Measurements from ENCODE around the gene CCDC148. TPM values are rescaled to one million over a fixed set of nuclear protein-coding genes. Genes with fewer than 3 reads are reported as not detected.
A peak's percentile ranks its signal among the peaks of the same experiment; 100 is the strongest.

CCDC148 gene
- total RNA-seq, 1 donor from 2014 or later = not detected

DNA sequence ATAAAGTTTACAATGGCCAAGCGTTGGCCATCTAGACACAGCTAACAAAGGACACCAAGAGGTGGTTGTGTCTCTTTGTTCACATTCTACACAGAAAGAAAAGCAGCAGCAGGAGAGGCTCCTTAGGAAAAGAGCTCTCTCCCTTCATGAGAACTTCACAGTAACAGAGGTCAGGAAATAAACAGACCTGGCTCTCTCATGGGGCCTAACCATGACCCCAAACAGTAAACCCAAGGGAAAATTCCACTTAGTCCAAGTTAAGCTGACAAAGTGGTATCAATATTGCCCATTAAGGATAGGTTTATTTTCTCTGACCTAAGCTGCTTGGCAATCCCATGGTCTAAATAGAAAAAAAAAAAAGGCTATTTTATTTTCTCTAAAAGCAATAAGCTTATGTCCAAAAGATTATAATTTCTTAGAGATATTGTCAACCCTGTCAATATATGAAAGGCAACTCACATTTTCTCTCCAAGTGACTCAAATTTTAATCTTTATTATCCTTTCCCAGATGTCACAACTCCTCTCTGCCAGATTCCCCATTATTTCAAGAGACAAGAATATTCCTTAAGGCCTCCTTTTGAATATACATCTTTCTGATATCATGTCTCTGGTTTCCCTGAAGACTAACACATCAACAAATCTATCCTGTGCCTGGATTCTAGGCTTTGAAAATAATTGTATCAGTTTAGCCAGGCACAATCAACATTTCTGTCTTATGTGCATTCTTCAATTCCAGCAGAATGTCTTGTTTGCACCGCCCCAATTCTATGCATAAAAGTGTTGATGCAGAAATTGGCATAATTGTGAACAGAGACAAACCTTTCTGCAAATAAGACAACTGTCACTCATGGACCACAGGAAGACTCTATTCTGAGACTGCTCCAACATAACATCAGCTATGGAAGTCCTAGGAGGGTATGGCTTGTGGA is 263.8 kb downstream of the CCDC148 start:
- Mint-ChIP-seq H3K36me3 (ENCODE audit: low read depth) (no peaks in the 10 kb centered on the region), H3K4me1 (peaks cover 33% of the 10 kb centered on the region), H3K27ac (no peak overlapping the region), H3K9me3 (no peaks in the 10 kb centered on the region), H3K4me3 (no peak overlapping the region), H3K27me3 (no peaks in the 10 kb centered on the region)
- TF ChIP-seq, protein P1, sequence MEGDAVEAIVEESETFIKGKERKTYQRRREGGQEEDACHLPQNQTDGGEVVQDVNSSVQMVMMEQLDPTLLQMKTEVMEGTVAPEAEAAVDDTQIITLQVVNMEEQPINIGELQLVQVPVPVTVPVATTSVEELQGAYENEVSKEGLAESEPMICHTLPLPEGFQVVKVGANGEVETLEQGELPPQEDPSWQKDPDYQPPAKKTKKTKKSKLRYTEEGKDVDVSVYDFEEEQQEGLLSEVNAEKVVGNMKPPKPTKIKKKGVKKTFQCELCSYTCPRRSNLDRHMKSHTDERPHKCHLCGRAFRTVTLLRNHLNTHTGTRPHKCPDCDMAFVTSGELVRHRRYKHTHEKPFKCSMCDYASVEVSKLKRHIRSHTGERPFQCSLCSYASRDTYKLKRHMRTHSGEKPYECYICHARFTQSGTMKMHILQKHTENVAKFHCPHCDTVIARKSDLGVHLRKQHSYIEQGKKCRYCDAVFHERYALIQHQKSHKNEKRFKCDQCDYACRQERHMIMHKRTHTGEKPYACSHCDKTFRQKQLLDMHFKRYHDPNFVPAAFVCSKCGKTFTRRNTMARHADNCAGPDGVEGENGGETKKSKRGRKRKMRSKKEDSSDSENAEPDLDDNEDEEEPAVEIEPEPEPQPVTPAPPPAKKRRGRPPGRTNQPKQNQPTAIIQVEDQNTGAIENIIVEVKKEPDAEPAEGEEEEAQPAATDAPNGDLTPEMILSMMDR (IDR thresholded peaks at IDR 0.05) = no peak
- CTCF ChIA-PET = interaction anchor here (1.9 kb wide), 1 partner anchor 26 kb away, joined by 4 read pairs; no protein-coding TSS in a partner anchor
- POLR2A ChIA-PET = no interaction called here
- DNase-seq = no peak
- no peak for ATAC-seq (ENCODE audit: low read depth)
- intact Hi-C loops (cut with micrococcal nuclease) = loop anchor here (10.0 kb wide), 2 partner anchors 318 to 698 kb away; partner anchors contain the start of gene ACVR1

DNA sequence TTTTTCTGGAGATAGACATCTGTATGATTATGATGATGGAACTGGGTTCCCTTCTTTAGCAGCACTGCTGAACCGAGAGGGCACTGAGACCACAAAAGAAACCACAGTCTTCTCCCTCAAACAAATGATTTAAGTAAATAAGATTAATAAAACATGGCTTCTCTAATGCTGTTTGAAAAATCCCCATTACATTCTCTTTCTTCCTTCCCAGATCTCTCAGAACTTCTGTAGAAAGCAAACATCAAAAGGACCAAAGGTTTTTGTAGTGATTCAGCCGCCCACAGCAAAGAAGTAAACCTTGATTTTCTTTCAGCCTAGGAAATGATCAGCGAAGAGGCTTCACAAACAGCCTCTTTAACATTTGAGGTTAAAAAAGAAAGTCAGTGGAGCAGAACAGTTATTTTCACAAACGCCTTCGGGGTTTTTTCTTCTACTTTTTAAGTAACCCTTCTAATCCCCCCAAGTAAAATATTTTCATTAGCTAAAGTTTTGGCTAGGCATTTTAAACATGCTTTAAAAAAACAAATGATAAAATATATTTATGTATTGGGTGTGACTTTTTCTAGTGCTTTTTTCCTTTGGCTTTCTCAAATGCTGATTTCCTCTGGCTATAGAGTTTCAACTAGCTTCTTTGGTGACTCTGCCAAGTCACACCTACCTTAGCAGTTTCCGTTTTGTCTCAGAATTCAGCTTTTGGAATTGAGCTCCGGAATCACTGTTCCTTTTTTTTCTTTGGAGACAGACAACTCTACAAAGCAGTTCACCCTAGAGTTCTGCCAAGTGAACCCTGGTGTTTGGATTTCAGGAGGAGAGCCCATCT is 265.3 kb downstream of the CCDC148 start:
- ChIA-PET POLR2A (no interaction called here), CTCF (interaction anchor here (1.9 kb wide), 1 partner anchor 27 kb away, joined by 4 read pairs; no protein-coding TSS in a partner anchor)
- Mint-ChIP-seq H3K36me3 (ENCODE audit: low read depth) (no peaks in the 10 kb centered on the region), H3K27me3 (no peaks in the 10 kb centered on the region), H3K27ac (peak overlapping the region; percentile 94), H3K4me3 (peak overlapping the region; percentile 80), H3K9me3 (no peaks in the 10 kb centered on the region), H3K4me1 (peaks cover 31% of the 10 kb centered on the region)
- intact Hi-C loops (cut with micrococcal nuclease) = loop anchor here (2.0 to 10.0 kb wide), 4 partner anchors 24 to 696 kb away; partner anchors contain the start of genes ACVR1, CCDC148 and PKP4
- DNase-seq (no peak), ATAC-seq (ENCODE audit: low read depth) (peak; percentile 82)
- TF ChIP-seq, protein P1 (IDR thresholded peaks at IDR 0.05) = no peak

DNA sequence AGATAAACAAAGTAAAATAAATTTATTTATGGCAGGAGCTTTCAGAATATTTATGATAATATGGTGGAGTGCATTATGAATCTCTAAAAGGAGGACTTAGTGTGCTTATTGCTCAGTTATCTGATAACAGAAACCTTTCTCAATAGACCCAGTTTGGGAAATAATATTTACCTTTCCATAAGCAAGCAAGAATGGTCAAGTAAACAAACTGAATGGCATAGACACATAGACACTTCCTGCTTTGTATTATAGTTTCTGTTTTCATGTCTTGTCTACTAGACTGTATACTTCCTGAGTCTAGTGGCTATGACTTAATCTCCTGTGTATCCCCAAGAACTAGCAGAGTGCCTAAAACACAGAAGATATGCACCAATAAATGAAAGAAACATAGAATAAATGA is 267.0 kb downstream of the CCDC148 start:
- H3K9me3 Mint-ChIP-seq = no peaks in the 10 kb centered on the region
- H3K36me3 Mint-ChIP-seq (ENCODE audit: low read depth) = no peaks in the 10 kb centered on the region
- POLR2A ChIA-PET = no interaction called here
- peak overlapping the region; percentile 33 for H3K4me3 Mint-ChIP-seq
- peaks cover 31% of the 10 kb centered on the region for H3K4me1 Mint-ChIP-seq
- ATAC-seq (ENCODE audit: low read depth) = peak; percentile 45
- no peaks in the 10 kb centered on the region for H3K27me3 Mint-ChIP-seq
- no peak for DNase-seq
- TF ChIP-seq, protein P1 (IDR thresholded peaks at IDR 0.05) = no peak
- CTCF ChIA-PET = interaction anchor here (1.5 kb wide), 1 partner anchor 10 kb away, joined by 5 read pairs; no protein-coding TSS in a partner anchor
- intact Hi-C loops (cut with micrococcal nuclease) = no loop called here
- H3K27ac Mint-ChIP-seq = peak overlapping the region; percentile 14

DNA sequence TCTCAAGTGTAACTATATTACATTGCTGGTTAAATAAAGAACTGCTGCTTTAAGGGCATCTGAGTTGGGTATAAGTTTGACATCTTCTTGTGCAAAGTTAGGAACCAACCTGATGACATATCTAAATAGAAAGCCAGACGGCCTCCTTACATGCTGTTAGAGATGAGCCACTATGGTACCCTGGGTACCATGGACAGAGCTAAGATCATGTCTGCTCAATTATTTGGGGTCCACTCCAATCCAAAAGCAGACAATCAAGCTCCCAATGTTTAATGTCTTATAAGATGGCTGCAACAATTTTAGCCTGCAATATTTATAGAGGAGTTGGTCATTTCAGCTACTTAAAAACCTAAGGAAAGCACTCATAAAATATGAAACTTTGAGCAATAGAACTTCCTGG is 268.6 kb downstream of the CCDC148 start:
- H3K4me1 Mint-ChIP-seq = peaks cover 31% of the 10 kb centered on the region
- H3K4me3 Mint-ChIP-seq = no peak overlapping the region
- ChIA-PET CTCF (interaction anchor here (1.5 kb wide), 1 partner anchor 8 kb away, joined by 5 read pairs; no protein-coding TSS in a partner anchor), POLR2A (no interaction called here)
- H3K9me3 Mint-ChIP-seq = no peaks in the 10 kb centered on the region
- no peaks in the 10 kb centered on the region for H3K36me3 Mint-ChIP-seq (ENCODE audit: low read depth)
- H3K27ac Mint-ChIP-seq = no peak overlapping the region
- no peaks in the 10 kb centered on the region for H3K27me3 Mint-ChIP-seq
- TF ChIP-seq, protein P1 (IDR thresholded peaks at IDR 0.05) = no peak
- DNase-seq (no peak), ATAC-seq (ENCODE audit: low read depth) (no peak)
- intact Hi-C loops (cut with micrococcal nuclease) = no loop called here
